CD4-positive, CD25-positive, alpha-beta regulatory T cell (primary cell): ENCODE data around the gene GALNT11. TPM values are rescaled to one million over a fixed set of nuclear protein-coding genes. Genes with fewer than 3 reads are reported as not detected.
A peak's percentile ranks its signal among the peaks of the same experiment; 100 is the strongest.

Experiments
- ATAC-seq, 2 donors: fragments of 150-1000 bp; cut with Tn5 transposase; one replicate each; pipeline ENCODE4 v1.10.0; 2021; ENCODE audit warnings: low read depth in 2 of 2, moderate number of reproducible peaks in 2 of 2, moderate library complexity in 1 of 2
- DNase-seq, 3 donors: peaks; one replicate each; pipeline versions ENCODE4 v3.0.0 to v3.0.0-alpha.2; 2012 to 2022; ENCODE audit warnings: mixed read lengths in 1 of 3
- H3K27ac ChIP-seq: one replicate; pipeline ENCODE4 v1.7.0; 2013; ENCODE audit warnings: mild to moderate bottlenecking, low read length; ENCODE audit not compliant: insufficient read depth, poor library complexity, severe bottlenecking
- H3K27me3 ChIP-seq: one replicate; pipeline ENCODE4 v1.7.0; 2013; ENCODE audit warnings: low read length; ENCODE audit not compliant: control insufficient read depth, insufficient read depth
- H3K36me3 ChIP-seq: one replicate; pipeline ENCODE4 v1.7.0; 2013; ENCODE audit warnings: mild to moderate bottlenecking, low read length, moderate library complexity; ENCODE audit not compliant: control insufficient read depth, insufficient read depth
- H3K4me1 ChIP-seq: 2 replicates; pipeline ENCODE4 v1.7.0; 2013; ENCODE audit warnings: mild to moderate bottlenecking, low read length; ENCODE audit not compliant: insufficient read depth, control insufficient read depth, poor library complexity, severe bottlenecking
- H3K4me3 ChIP-seq: one replicate; pipeline ENCODE4 v1.7.0; 2013; ENCODE audit warnings: low read depth, mild to moderate bottlenecking, low read length, moderate library complexity
- H3K9me3 ChIP-seq, 2 experiments: 1 replicate in 1 of 2; 2 replicates in 1 of 2; pipeline ENCODE4 v1.7.0; 2013; ENCODE audit warnings: low read length in 2 of 2, mild to moderate bottlenecking in 1 of 2, moderate library complexity in 1 of 2; ENCODE audit not compliant: control insufficient read depth in 2 of 2
- H3K27ac Mint-ChIP-seq, 3 donors: one replicate each; pipeline ENCODE4 v1.8.0; 2020 to 2022; ENCODE audit warnings: mild to moderate bottlenecking in 3 of 3, mixed read lengths in 3 of 3, moderate library complexity in 2 of 3
- H3K27me3 Mint-ChIP-seq: one replicate; pipeline ENCODE4 v1.8.0; 2022; ENCODE audit warnings: mild to moderate bottlenecking, mixed read lengths
- H3K36me3 Mint-ChIP-seq: one replicate; pipeline ENCODE4 v1.8.0; 2020; ENCODE audit warnings: mixed read lengths
- H3K4me1 Mint-ChIP-seq, 4 donors: one replicate each; pipeline ENCODE4 v1.8.0; 2020 to 2022; ENCODE audit warnings: mixed read lengths in 4 of 4, mild to moderate bottlenecking in 1 of 4
- H3K4me3 Mint-ChIP-seq, 4 donors: one replicate each; pipeline ENCODE4 v1.8.0; 2020 to 2022; ENCODE audit warnings: mild to moderate bottlenecking in 4 of 4, mixed read lengths in 4 of 4, moderate library complexity in 3 of 4
- H3K9me3 Mint-ChIP-seq, 7 donors: one replicate each; pipeline ENCODE4 v1.8.0; 2020 to 2022; ENCODE audit warnings: mixed read lengths in 7 of 7, mild to moderate bottlenecking in 3 of 7, moderate library complexity in 2 of 7
- polyA plus RNA-seq, 4 donors: library from polyadenylated mRNA; unstranded; fragments of 300-500 nt; fragmentation: Illumina TruSeq; gene quantifications; one replicate each; pipeline ENCODE4 v1.2.3, GENCODE V29; 2021
- total RNA-seq: library from RNA; stranded (reverse); gene quantifications from one replicate; pipeline ENCODE4 v1.2.3, GENCODE V29; 2022

The GALNT11 gene
- total and polyA plus RNA-seq, 5 donors from 2014 or later: 22.5 to 27.1 (median 25.4) TPM

DNA sequence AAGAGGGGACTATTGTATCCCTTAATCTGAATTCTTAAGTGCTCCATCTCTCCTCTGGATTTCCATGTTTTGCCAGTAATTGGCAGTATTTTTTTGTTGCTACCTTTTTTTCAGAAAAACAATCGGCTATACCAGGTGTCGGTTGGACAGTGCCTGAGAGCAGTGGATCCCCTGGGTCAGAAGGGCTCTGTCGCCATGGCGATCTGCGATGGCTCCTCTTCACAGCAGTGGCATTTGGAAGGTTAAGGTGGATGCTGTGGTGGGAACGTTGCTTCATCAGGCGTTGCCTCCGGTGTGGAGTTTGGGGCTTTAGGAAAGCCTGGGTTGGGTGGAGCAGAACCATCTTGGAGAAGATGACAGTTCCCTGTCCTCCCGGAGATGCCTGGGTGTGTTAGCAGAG, 96.0 kb downstream of the GALNT11 start:
- H3K36me3 ChIP-seq: peaks cover 82% of the 10 kb centered on the region
- peaks cover 73% of the 10 kb centered on the region for H3K36me3 Mint-ChIP-seq

GRCh38 chr7:152122540-152122939, 97.1 kb downstream of the GALNT11 start:
- no peaks in the 10 kb centered on the region for H3K4me1 ChIP-seq
- H3K9me3 ChIP-seq: peaks cover 11 to 13% of the 10 kb centered on the region in 2 experiments
- Mint-ChIP-seq H3K4me1 (peaks cover 5 to 14% (median 10%) of the 10 kb centered on the region in 4 donors), H3K36me3 (peaks cover 78% of the 10 kb centered on the region), H3K4me3 (no peak overlapping the region), H3K27ac (peak overlapping the region in 1 of 3 donors; percentile 58), H3K27me3 (no peaks in the 10 kb centered on the region), H3K9me3 (peaks cover 0 to 14% (median 3%) of the 10 kb centered on the region in 7 donors)
- H3K27ac ChIP-seq: no peak overlapping the region
- DNase-seq (no peak), ATAC-seq (no peak)
- no peaks in the 10 kb centered on the region for H3K27me3 ChIP-seq
- no peak overlapping the region for H3K4me3 ChIP-seq
- peaks cover 76% of the 10 kb centered on the region for H3K36me3 ChIP-seq

More for the DNA sequence above, 96.0 kb downstream of the GALNT11 start:
- Mint-ChIP-seq H3K27ac (peak overlapping the region in 1 of 3 donors; percentile 86), H3K27me3 (no peaks in the 10 kb centered on the region), H3K4me3 (no peak overlapping the region), H3K9me3 (peaks cover 0 to 14% (median 3%) of the 10 kb centered on the region in 7 donors), H3K4me1 (peaks cover under 1 to 11% (median 8%) of the 10 kb centered on the region in 4 donors)
- DNase-seq (no peak), ATAC-seq (no peak)
- H3K27me3 ChIP-seq: no peaks in the 10 kb centered on the region
- H3K27ac ChIP-seq: no peak overlapping the region
- no peak overlapping the region for H3K4me3 ChIP-seq
- H3K4me1 ChIP-seq: no peaks in the 10 kb centered on the region
- peaks cover 11 to 13% of the 10 kb centered on the region in 2 experiments for H3K9me3 ChIP-seq

DNA sequence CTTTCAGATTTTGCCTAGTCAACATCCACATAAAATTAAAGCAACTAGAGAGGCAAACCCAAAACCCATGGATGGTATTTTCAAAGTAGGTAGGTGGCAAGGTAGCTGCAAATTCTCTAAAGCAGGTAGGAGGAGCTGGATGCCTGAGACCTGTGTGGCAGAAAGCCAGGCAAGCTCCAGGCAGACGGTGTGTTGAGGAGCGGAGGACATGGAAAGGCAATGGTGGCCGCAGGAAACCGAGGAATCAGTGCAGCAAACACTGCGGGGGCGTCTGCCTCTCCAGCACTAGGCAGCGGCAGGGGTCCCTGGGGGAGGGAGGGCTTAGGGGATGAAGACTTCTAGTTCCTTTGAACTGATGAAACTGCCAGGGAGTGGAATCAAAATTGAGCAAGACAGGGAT, 101.3 kb downstream of the GALNT11 start:
- peak overlapping the region in 2 of 3 donors; percentile 53 to 89 for H3K27ac Mint-ChIP-seq
- H3K36me3 ChIP-seq: peaks cover 54% of the 10 kb centered on the region
- H3K9me3 ChIP-seq: peaks cover 11 to 13% of the 10 kb centered on the region in 2 experiments
- ATAC-seq (no peak), DNase-seq (no peak)
- H3K4me1 Mint-ChIP-seq: peaks cover 5 to 13% (median 11%) of the 10 kb centered on the region in 4 donors
- no peaks in the 10 kb centered on the region for H3K4me1 ChIP-seq
- H3K27ac ChIP-seq: no peak overlapping the region
- no peak overlapping the region for H3K4me3 ChIP-seq
- peaks cover 0 to 14% (median 3%) of the 10 kb centered on the region in 7 donors for H3K9me3 Mint-ChIP-seq
- no peak overlapping the region for H3K4me3 Mint-ChIP-seq
- no peaks in the 10 kb centered on the region for H3K27me3 Mint-ChIP-seq
- no peaks in the 10 kb centered on the region for H3K27me3 ChIP-seq
- peaks cover 53% of the 10 kb centered on the region for H3K36me3 Mint-ChIP-seq

DNA sequence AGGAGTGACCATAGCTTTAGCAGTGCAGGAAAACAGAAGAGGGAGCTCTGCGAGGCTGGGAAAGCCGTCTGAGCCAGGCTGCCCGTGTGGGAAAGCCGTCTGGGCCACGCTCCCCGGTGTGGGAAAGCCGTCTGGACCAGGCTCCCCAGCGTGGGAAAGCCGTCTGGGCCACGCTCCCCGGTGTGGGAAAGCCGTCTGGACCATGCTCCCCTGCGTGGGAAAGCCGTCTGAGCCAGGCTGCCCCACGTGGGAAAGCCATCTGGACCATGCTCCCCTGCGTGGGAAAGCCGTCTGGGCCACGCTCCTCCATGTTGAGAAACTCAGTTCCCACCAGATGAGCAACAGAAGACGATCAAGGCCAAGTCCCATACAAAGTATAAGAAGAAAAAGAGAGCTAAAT, 101.8 kb downstream of the GALNT11 start:
- Mint-ChIP-seq H3K36me3 (peaks cover 48% of the 10 kb centered on the region), H3K9me3 (peaks cover 0 to 14% (median 3%) of the 10 kb centered on the region in 7 donors), H3K27ac (peak overlapping the region; percentile 22 to 89 (median 53)), H3K4me3 (no peak overlapping the region), H3K27me3 (no peaks in the 10 kb centered on the region), H3K4me1 (peaks cover 5 to 11% (median 8%) of the 10 kb centered on the region in 4 donors)
- DNase-seq (no peak), ATAC-seq (no peak)
- Histone ChIP-seq H3K36me3 (peaks cover 53% of the 10 kb centered on the region), H3K4me3 (no peak overlapping the region), H3K27ac (no peak overlapping the region), H3K4me1 (no peaks in the 10 kb centered on the region), H3K9me3 (peaks cover 11 to 13% of the 10 kb centered on the region in 2 experiments), H3K27me3 (no peaks in the 10 kb centered on the region)

DNA sequence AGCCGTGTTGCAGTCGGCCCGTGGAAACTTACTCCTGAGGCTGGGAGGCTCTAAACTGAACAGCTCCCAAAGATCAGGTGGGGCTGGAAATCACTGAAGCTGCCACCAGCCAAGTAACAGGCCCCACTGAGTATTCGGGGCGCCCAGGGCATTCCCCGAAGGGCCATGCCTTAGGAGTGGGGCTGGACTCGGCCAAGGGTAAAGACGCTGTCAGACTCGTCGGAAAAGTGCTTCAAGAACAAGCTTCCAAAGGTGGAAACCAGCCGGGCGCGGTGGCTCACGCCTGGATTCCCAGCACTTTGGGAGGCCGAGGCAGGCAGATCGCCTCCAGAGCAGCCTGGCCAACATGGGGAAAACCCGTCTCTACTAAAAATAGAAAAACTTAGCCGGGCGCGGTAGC, 102.8 kb downstream of the GALNT11 start:
- Histone ChIP-seq H3K27ac (no peak overlapping the region), H3K36me3 (peaks cover 49% of the 10 kb centered on the region), H3K4me3 (no peak overlapping the region), H3K9me3 (peaks cover 11 to 13% of the 10 kb centered on the region in 2 experiments), H3K4me1 (no peaks in the 10 kb centered on the region), H3K27me3 (no peaks in the 10 kb centered on the region)
- H3K4me3 Mint-ChIP-seq: no peak overlapping the region
- ATAC-seq (no peak), DNase-seq (no peak)
- H3K9me3 Mint-ChIP-seq: peaks cover 0 to 14% (median 3%) of the 10 kb centered on the region in 7 donors
- peak overlapping the region in 1 of 3 donors; percentile 22 for H3K27ac Mint-ChIP-seq
- H3K4me1 Mint-ChIP-seq: peaks cover 0 to 8% (median 5%) of the 10 kb centered on the region in 4 donors
- H3K36me3 Mint-ChIP-seq: peaks cover 38% of the 10 kb centered on the region
- H3K27me3 Mint-ChIP-seq: no peaks in the 10 kb centered on the region

GRCh38 chr7:152128741-152129461, 103.4 kb downstream of the GALNT11 start:
- H3K27ac Mint-ChIP-seq: no peak overlapping the region
- peaks cover 36% of the 10 kb centered on the region for H3K36me3 Mint-ChIP-seq
- peaks cover 0 to 8% (median 5%) of the 10 kb centered on the region in 4 donors for H3K4me1 Mint-ChIP-seq

GRCh38 chr7:152129682-152130081, 104.2 kb downstream of the GALNT11 start:
- peaks cover 0 to 4% (median 0%) of the 10 kb centered on the region in 7 donors for H3K9me3 Mint-ChIP-seq
- Histone ChIP-seq H3K27me3 (no peaks in the 10 kb centered on the region), H3K4me3 (no peak overlapping the region), H3K9me3 (peaks cover 4 to 5% of the 10 kb centered on the region in 2 experiments), H3K36me3 (peaks cover 44% of the 10 kb centered on the region), H3K4me1 (no peaks in the 10 kb centered on the region), H3K27ac (no peak overlapping the region)
- peaks cover 4% of the 10 kb centered on the region for H3K27me3 Mint-ChIP-seq
- ATAC-seq (no peak), DNase-seq (no peak)
- H3K36me3 Mint-ChIP-seq: peaks cover 31% of the 10 kb centered on the region
- H3K27ac Mint-ChIP-seq: peak overlapping the region in 1 of 3 donors; percentile 42
- peaks cover 0 to 5% (median 5%) of the 10 kb centered on the region in 4 donors for H3K4me1 Mint-ChIP-seq
- H3K4me3 Mint-ChIP-seq: no peak overlapping the region

More at GRCh38 chr7:152128741-152129461, 103.4 kb downstream of the GALNT11 start:
- Mint-ChIP-seq H3K4me3 (no peak overlapping the region), H3K27me3 (peaks cover under 1% of the 10 kb centered on the region), H3K9me3 (peaks cover 0 to 12% (median 3%) of the 10 kb centered on the region in 7 donors)
- DNase-seq (no peak), ATAC-seq (no peak)
- Histone ChIP-seq H3K4me1 (no peaks in the 10 kb centered on the region), H3K4me3 (no peak overlapping the region), H3K27me3 (no peaks in the 10 kb centered on the region), H3K36me3 (peaks cover 47% of the 10 kb centered on the region), H3K9me3 (peaks cover 11 to 12% of the 10 kb centered on the region in 2 experiments), H3K27ac (no peak overlapping the region)
